Mesangial cell (primary cell): ENCODE results near the gene SLC35D2. TPM values are rescaled to one million over a fixed set of nuclear protein-coding genes. Genes with fewer than 3 reads are reported as not detected.

Experiments used
- total RNA-seq: library from RNA; depleted of rRNA; stranded (reverse); fragments of >200 nt; gene quantifications from 2 replicates; pipeline ENCODE4 v1.2.3, GENCODE V29; 2015

SLC35D2 gene
- 31.6 and 39.4 TPM in 2 replicates for total RNA-seq

GRCh38 chr9:96383165-96383942, at the start of gene SLC35D2:
TSS of gene SLC35D2 (minus strand) at chr9:96383711. CDS start at chr9:96383634, 77 bp downstream.

GRCh38 chr9:96418083-96418919, 34.8 kb upstream of the SLC35D2 start, which contains the start of gene ZNF367:
TSS of gene ZNF367 (minus strand) at chr9:96418370. CDS start at chr9:96418032, 338 bp downstream.

GRCh38 chr9:96302021-96302420, 81.5 kb downstream of the SLC35D2 start, which contains the start of gene HSD17B3:
TSS of gene HSD17B3 (minus strand) at chr9:96302176. CDS start at chr9:96302104, 72 bp downstream.

Other genes with a start within 250 kb of the SLC35D2 start
- gene HSD17B3, start 81.5 kb downstream of the SLC35D2 start, total RNA-seq, result 0.25 TPM in 1 of 2 replicates, not detected in the other
- 1.3 and 6.5 TPM in 2 replicates for gene ZNF367, start 34.7 kb upstream of the SLC35D2 start, total RNA-seq
- 12.9 and 22.3 TPM in 2 replicates for gene HABP4, start 66.5 kb upstream of the SLC35D2 start, total RNA-seq
- gene CDC14B, start 236.1 kb upstream of the SLC35D2 start, total RNA-seq, result 12.1 and 16.1 TPM in 2 replicates